OCI-LY1 (cell line): Measurements from ENCODE around the gene XRN1.

Source experiments
- H2AFZ ChIP-seq: fragments of 200-600 bp; sonication (generic), shearing (Covaris generic); 2 replicates; pipeline ENCODE4 v1.6.0; 2014; ENCODE audit warnings: antibody characterized with exemption, mild to moderate bottlenecking, low read length
- H3F3A ChIP-seq: fragments of 200-600 bp; sonication (generic), shearing (Covaris generic); 2 replicates; pipeline ENCODE4 v1.6.0; 2014; ENCODE audit warnings: mild to moderate bottlenecking, antibody characterized with exemption, low read length, moderate library complexity; ENCODE audit not compliant: insufficient read depth
- H3K27ac ChIP-seq: fragments of 200-600 bp; sonication (generic); 2 replicates; pipeline ENCODE4 v1.5.1; 2014; ENCODE audit warnings: low read length, mixed run types, mild to moderate bottlenecking, low read depth; ENCODE audit not compliant: poor library complexity, severe bottlenecking
- H3K27me3 ChIP-seq: fragments of 200-600 bp; sonication (generic); 2 replicates; pipeline ENCODE4 v1.6.0; 2014; ENCODE audit warnings: antibody characterized with exemption, mild to moderate bottlenecking, low read length, moderate library complexity; ENCODE audit not compliant: insufficient read depth
- H3K36me3 ChIP-seq: fragments of 200-600 bp; sonication (generic); 2 replicates; pipeline ENCODE4 v1.6.1; 2014; ENCODE audit warnings: mild to moderate bottlenecking, antibody characterized with exemption, low read length, moderate library complexity, mixed read lengths; ENCODE audit not compliant: insufficient read depth
- H3K4me1 ChIP-seq: fragments of 200-600 bp; sonication (generic); 2 replicates; pipeline ENCODE4 v1.5.1; 2014; ENCODE audit warnings: mild to moderate bottlenecking, low read length, moderate library complexity; ENCODE audit not compliant: insufficient read depth, severe bottlenecking
- H3K4me2 ChIP-seq: fragments of 200-600 bp; sonication (generic), shearing (Covaris generic); 2 replicates; pipeline ENCODE4 v1.6.1; 2014; ENCODE audit warnings: low read length
- H3K4me3 ChIP-seq: fragments of 200-600 bp; sonication (generic); 2 replicates; pipeline ENCODE4 v1.5.1; 2014; ENCODE audit warnings: low read length, low read depth, mild to moderate bottlenecking, mixed read lengths; ENCODE audit not compliant: poor library complexity, severe bottlenecking
- H3K79me2 ChIP-seq: fragments of 200-600 bp; shearing (Covaris generic); 2 replicates; pipeline ENCODE4 v1.6.1; 2016; ENCODE audit warnings: mixed run types, low read length, mixed read lengths; ENCODE audit not compliant: insufficient read depth
- H3K9ac ChIP-seq: fragments of 200-600 bp; sonication (generic), shearing (Covaris generic); 2 replicates; pipeline ENCODE4 v1.6.1; 2014; ENCODE audit warnings: mild to moderate bottlenecking, low read length, mixed read lengths
- H3K9me2 ChIP-seq: fragments of 200-600 bp; sonication (generic), shearing (Covaris generic); 2 replicates; pipeline ENCODE4 v1.6.1; 2014; ENCODE audit warnings: low read depth, mild to moderate bottlenecking, low read length, mixed read lengths
- H3K9me3 ChIP-seq: fragments of 200-600 bp; shearing (Covaris generic); 2 replicates; pipeline ENCODE4 v1.6.1; 2014; ENCODE audit warnings: low read length, mixed read lengths
- H4K20me1 ChIP-seq: fragments of 200-600 bp; sonication (generic), shearing (Covaris generic); 2 replicates; pipeline ENCODE4 v1.6.0; 2016; ENCODE audit warnings: mild to moderate bottlenecking, low read length; ENCODE audit not compliant: insufficient read depth
- EZH2 ChIP-seq: fragments of 200-600 bp; sonication (generic), shearing (Covaris generic); IDR thresholded peaks from 2 replicates; pipeline ENCODE4 v1.8.0; 2017; ENCODE audit warnings: borderline replicate concordance, mixed run types, mild to moderate bottlenecking, antibody characterized with exemption, low read length, moderate library complexity, mixed read lengths
- TF ChIP-seq, protein P1 (sequence below): fragments of 200-600 bp; sonication (generic), shearing (Covaris generic); IDR thresholded peaks from 2 replicates; pipeline ENCODE4 v1.5.1; 2017; ENCODE audit warnings: mild to moderate bottlenecking, antibody characterized with exemption, low read length, moderate library complexity, mixed read lengths

Gene XRN1

DNA sequence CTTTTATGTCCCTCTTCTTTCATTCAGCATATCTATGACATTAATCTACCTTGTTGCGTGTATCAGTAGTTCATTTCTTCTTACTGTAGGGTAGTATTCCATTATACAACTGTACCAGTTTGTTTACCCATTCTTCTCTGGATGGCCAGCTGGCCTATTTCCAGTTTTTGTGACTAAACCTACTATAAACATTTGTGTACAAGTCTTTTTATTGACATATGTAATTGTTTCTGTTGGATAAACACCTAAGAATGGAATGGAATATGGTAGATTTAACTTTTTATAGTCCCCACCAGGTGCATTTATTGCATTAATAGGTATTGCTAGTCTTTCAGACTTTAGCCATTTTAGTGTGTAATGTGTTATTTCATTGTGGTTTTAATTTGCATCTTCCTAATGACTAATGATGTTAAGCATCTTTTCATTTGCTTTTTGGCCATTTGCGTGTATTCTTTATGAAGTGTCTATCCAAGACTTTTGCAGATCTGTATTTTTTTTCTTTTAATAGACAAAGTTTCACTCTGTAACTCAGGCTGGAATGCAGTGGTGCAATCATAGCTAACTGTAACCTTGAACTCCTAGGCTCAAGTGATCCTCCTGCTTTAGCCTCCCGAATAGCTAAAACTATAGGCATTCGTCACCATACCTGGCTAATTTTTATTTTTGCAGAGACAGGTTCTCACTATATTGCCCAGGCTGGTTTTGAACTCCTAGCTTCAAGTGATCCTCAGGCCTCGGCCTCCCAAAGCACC is 41.9 kb upstream of the XRN1 start:
- Histone ChIP-seq H3K79me2 (no peaks in the 10 kb centered on the region), H3K4me2 (no peak overlapping the region), H3K4me3 (no peak overlapping the region), H2AFZ (no peak overlapping the region), H4K20me1 (no peaks in the 10 kb centered on the region), H3K9me2 (no peaks in the 10 kb centered on the region), H3K9me3 (no peaks in the 10 kb centered on the region), H3K27ac (no peak overlapping the region), H3K4me1 (no peaks in the 10 kb centered on the region), H3K9ac (no peak overlapping the region), H3K27me3 (no peaks in the 10 kb centered on the region), H3K36me3 (peaks cover 84% of the 10 kb centered on the region), H3F3A (no peaks in the 10 kb centered on the region)
- TF ChIP-seq, protein P1, sequence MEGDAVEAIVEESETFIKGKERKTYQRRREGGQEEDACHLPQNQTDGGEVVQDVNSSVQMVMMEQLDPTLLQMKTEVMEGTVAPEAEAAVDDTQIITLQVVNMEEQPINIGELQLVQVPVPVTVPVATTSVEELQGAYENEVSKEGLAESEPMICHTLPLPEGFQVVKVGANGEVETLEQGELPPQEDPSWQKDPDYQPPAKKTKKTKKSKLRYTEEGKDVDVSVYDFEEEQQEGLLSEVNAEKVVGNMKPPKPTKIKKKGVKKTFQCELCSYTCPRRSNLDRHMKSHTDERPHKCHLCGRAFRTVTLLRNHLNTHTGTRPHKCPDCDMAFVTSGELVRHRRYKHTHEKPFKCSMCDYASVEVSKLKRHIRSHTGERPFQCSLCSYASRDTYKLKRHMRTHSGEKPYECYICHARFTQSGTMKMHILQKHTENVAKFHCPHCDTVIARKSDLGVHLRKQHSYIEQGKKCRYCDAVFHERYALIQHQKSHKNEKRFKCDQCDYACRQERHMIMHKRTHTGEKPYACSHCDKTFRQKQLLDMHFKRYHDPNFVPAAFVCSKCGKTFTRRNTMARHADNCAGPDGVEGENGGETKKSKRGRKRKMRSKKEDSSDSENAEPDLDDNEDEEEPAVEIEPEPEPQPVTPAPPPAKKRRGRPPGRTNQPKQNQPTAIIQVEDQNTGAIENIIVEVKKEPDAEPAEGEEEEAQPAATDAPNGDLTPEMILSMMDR, result no peak
- TF ChIP-seq EZH2, result no peak

DNA sequence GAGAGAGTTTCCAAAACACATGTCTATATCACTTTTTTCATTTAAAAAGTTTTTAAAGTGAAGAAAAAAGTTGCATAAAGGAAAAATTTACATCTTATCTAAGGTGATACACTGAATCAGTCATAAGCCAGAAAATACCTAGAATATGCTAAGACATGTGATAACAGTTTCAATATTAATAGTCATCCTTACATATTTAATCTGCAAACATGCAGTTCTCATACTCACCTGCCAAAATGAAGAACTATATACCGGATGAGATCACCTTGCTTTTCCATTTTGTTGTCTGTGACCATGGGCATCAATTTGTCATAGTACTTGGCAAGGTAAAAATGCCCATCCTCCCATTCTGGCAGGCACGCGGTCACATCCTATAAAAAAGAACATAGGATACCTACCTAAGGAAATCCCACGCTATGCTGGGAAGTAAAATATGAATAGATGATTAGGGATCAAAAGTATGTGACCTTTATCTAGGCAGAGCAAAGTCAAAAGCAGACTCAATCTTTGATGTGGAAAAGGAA is 37.1 kb upstream of the XRN1 start:
- no peaks in the 10 kb centered on the region for H3K4me1 ChIP-seq
- H3K27me3 ChIP-seq, result no peaks in the 10 kb centered on the region
- H2AFZ ChIP-seq, result no peak overlapping the region
- H3K9me3 ChIP-seq, result peaks cover 5% of the 10 kb centered on the region; the same call in 1 of the 2 replicates
- H4K20me1 ChIP-seq, result no peaks in the 10 kb centered on the region
- H3K4me3 ChIP-seq, result no peak overlapping the region
- no peak overlapping the region for H3K27ac ChIP-seq
- H3F3A ChIP-seq, result no peaks in the 10 kb centered on the region
- TF ChIP-seq, protein P1, result no peak
- no peaks in the 10 kb centered on the region for H3K79me2 ChIP-seq
- H3K36me3 ChIP-seq, result peaks cover 81% of the 10 kb centered on the region
- H3K4me2 ChIP-seq, result no peak overlapping the region
- H3K9me2 ChIP-seq, result no peaks in the 10 kb centered on the region
- no peak overlapping the region for H3K9ac ChIP-seq

DNA sequence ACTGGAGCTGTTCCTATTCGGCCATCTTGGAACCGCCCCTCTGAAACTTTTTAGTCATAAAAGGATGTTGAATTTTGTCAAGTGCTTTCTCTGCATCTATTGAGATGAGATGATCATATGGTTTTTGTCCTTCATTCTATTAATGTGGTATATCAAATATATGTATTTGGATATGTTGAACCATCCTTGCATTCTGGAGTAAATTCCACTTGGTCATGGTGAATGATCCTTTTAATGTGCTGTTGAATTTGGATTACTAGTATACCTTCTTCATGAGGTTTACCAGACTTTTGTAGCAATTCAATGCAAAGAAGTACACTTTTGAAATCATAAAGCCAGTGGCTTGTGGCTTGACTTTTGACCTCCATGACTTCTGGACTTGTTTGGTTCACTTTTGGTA is 33.4 kb upstream of the XRN1 start:
- Histone ChIP-seq H3K4me2 (no peak overlapping the region), H3F3A (no peaks in the 10 kb centered on the region), H3K4me1 (no peaks in the 10 kb centered on the region), H3K36me3 (peaks cover 57% of the 10 kb centered on the region), H3K9me3 (peaks cover 5% of the 10 kb centered on the region; the same call in 1 of the 2 replicates), H4K20me1 (no peaks in the 10 kb centered on the region), H3K9me2 (no peaks in the 10 kb centered on the region), H3K9ac (no peak overlapping the region), H3K4me3 (no peak overlapping the region), H3K27ac (no peak overlapping the region), H3K27me3 (no peaks in the 10 kb centered on the region), H2AFZ (no peak overlapping the region), H3K79me2 (no peaks in the 10 kb centered on the region)
- TF ChIP-seq EZH2, result no peak
- TF ChIP-seq, protein P1, result no peak
